B cell (primary cell): ENCODE results near the gene RNF215.

Experiments used
- EZH2 ChIP-seq: IDR thresholded peaks from 2 replicates; pipeline ENCODE4 v1.6.1; 2012; ENCODE audit warnings: borderline replicate concordance, low read depth, mild to moderate bottlenecking, moderate library complexity, low read length; ENCODE audit not compliant: insufficient read depth, poor library complexity, severe bottlenecking
- TF ChIP-seq, protein P1 (sequence below): fragments of 200-600 bp; IDR thresholded peaks from one replicate; pipeline ENCODE4 v1.8.0; 2022; ENCODE audit warnings: antibody characterized with exemption, mild to moderate bottlenecking

GRCh38 chr22:30432520-30432919 is 45.3 kb upstream of the RNF215 start:
- TF ChIP-seq, protein P1, sequence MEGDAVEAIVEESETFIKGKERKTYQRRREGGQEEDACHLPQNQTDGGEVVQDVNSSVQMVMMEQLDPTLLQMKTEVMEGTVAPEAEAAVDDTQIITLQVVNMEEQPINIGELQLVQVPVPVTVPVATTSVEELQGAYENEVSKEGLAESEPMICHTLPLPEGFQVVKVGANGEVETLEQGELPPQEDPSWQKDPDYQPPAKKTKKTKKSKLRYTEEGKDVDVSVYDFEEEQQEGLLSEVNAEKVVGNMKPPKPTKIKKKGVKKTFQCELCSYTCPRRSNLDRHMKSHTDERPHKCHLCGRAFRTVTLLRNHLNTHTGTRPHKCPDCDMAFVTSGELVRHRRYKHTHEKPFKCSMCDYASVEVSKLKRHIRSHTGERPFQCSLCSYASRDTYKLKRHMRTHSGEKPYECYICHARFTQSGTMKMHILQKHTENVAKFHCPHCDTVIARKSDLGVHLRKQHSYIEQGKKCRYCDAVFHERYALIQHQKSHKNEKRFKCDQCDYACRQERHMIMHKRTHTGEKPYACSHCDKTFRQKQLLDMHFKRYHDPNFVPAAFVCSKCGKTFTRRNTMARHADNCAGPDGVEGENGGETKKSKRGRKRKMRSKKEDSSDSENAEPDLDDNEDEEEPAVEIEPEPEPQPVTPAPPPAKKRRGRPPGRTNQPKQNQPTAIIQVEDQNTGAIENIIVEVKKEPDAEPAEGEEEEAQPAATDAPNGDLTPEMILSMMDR = no peak
- no peak for TF ChIP-seq EZH2
